Measurements from ENCODE around the gene OSBPL10.

DNA sequence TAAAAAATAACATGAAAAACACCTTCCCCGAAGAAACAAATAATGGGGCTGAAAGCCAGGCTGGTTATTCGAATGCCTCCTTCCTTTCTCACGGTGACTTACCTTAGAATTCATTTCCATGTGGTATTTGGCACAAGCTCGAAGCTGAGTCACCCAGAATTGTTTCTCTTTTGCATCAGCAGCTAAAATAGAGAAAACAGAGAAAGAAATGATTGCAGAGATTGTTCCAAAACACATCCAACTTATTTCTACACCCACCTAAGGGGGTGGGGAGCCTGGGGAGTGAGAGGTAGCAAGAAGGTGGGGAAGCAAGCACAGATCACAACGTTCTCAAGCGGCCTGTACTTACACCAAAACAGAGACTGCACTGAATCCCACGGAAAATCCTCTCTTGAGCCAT, 104.7 kb downstream of the OSBPL10 start:
- TF ChIP-seq EGR1 (IDR thresholded peaks at IDR 0.05; ENCODE audit: borderline replicate concordance, low read depth, low read length) (no peak), POU5F1 (IDR thresholded peaks at IDR 0.05; ENCODE audit: low read depth, low read length) (no peak), CHD1 (IDR thresholded peaks at IDR 0.05; ENCODE audit: low read depth, low read length) (no peak), EZH2 (IDR thresholded peaks at IDR 0.05; ENCODE audit: low read depth, low read length, severe bottlenecking) (no peak), BCL11A (IDR thresholded peaks at IDR 0.05; ENCODE audit: low read depth in 2 of 2, low read length in 2 of 2) (no peak), SUZ12 (IDR thresholded peaks at IDR 0.05; ENCODE audit: low read length) (no peak), EP300 (IDR thresholded peaks at IDR 0.05; ENCODE audit: borderline replicate concordance in 1 of 2, low read depth in 2 of 2, low read length in 2 of 2) (no peak)
- TF ChIP-seq, protein P1, sequence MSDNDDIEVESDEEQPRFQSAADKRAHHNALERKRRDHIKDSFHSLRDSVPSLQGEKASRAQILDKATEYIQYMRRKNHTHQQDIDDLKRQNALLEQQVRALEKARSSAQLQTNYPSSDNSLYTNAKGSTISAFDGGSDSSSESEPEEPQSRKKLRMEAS (IDR thresholded peaks at IDR 0.05), result no peak
- TF ChIP-seq, protein P2, sequence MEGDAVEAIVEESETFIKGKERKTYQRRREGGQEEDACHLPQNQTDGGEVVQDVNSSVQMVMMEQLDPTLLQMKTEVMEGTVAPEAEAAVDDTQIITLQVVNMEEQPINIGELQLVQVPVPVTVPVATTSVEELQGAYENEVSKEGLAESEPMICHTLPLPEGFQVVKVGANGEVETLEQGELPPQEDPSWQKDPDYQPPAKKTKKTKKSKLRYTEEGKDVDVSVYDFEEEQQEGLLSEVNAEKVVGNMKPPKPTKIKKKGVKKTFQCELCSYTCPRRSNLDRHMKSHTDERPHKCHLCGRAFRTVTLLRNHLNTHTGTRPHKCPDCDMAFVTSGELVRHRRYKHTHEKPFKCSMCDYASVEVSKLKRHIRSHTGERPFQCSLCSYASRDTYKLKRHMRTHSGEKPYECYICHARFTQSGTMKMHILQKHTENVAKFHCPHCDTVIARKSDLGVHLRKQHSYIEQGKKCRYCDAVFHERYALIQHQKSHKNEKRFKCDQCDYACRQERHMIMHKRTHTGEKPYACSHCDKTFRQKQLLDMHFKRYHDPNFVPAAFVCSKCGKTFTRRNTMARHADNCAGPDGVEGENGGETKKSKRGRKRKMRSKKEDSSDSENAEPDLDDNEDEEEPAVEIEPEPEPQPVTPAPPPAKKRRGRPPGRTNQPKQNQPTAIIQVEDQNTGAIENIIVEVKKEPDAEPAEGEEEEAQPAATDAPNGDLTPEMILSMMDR (IDR thresholded peaks at IDR 0.05; ENCODE audit: control extremely low read depth in 1 of 3, insufficient read depth in 1 of 3, low read depth in 1 of 3, low read length in 3 of 3), result no peak
- TF ChIP-seq, protein P3, sequence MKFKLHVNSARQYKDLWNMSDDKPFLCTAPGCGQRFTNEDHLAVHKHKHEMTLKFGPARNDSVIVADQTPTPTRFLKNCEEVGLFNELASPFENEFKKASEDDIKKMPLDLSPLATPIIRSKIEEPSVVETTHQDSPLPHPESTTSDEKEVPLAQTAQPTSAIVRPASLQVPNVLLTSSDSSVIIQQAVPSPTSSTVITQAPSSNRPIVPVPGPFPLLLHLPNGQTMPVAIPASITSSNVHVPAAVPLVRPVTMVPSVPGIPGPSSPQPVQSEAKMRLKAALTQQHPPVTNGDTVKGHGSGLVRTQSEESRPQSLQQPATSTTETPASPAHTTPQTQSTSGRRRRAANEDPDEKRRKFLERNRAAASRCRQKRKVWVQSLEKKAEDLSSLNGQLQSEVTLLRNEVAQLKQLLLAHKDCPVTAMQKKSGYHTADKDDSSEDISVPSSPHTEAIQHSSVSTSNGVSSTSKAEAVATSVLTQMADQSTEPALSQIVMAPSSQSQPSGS (IDR thresholded peaks at IDR 0.05; ENCODE audit: low read length), result no peak
